NCI-H2029 treated with DMSO at 0.1 percent for 48 hours (cell line): ENCODE data around the gene C1orf56.
"Not testable (repeated sequence)": the region's sequence is repeated elsewhere in the genome, so short reads cannot be mapped to it uniquely, and the experiment has no call there.

Experiments
- DNase-seq: peaks from one replicate; lab custom pipeline; 2025; lab: John Stamatoyannopoulos, UW

C1orf56 gene

GRCh38 chr1:151061704-151062103 lies 14.2 kb downstream of the C1orf56 start:
- DNase-seq, result no peak

- no peak for DNase-seq
Observed at GRCh38 chr1:151062741-151063371, 15.3 kb downstream of the C1orf56 start.

DNA sequence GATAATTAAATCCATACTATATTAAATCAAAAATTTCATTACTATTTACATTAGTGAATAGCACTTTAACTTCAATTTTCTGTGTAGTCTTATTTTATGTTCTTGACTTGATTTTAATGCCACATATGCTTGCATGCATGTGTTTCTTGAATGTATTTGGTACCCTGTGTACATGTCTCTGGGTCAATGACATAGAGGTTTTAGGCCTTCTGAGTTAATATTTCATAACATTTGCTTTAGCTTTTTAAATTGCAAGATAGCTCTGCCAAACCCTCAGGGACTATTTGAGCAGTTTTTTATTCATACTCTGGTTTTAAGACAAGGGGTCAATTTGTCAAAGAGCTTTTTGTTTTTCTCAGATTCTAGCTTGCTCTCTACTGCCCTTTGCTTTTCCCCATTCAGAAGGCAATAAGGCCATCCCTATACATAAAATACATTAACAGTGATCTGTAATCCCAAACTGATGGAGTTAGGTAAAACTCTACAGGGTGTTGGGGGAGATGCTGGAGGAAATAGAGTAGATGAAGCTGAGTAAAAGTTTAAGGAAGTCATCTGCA lies 17.6 kb downstream of the C1orf56 start:
- DNase-seq, result no peak

DNA sequence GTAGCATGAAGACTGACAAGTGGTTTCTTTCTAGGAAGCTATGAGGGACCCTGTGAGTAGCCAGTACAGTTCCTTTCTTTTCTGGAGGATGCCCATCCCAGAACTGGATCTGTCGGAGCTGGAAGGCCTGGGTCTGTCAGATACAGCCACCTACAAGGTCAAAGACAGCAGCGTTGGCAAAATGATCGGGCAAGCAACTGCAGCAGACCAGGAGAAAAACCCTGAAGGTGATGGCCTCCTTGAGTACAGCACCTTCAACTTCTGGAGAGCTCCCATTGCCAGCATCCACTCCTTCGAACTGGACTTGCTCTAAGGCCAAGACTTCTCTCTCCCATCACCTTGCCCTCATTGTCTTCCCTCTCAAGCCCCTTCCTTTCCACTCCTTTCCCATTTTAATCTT lies 19.6 kb downstream of the C1orf56 start:
- DNase-seq, result no peak

DNA sequence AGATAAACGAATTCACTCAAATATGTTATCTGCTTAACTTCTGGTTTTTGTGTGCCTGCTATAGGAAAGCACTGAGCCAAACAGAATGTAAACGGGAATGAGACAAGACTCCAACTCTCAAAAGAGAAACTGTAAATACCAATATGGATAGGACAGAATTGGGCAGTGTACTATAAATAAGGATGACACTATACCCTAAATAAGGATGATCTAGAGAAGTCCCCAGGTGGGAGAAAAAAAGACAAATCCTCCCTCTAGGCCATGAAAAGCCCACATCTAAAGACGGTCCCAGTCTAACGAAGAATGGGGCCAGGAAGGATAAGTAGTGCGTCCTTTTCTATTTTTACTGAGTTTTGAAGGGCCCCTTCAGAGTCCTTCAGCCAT lies 21.5 kb downstream of the C1orf56 start:
- no peak for DNase-seq

DNA sequence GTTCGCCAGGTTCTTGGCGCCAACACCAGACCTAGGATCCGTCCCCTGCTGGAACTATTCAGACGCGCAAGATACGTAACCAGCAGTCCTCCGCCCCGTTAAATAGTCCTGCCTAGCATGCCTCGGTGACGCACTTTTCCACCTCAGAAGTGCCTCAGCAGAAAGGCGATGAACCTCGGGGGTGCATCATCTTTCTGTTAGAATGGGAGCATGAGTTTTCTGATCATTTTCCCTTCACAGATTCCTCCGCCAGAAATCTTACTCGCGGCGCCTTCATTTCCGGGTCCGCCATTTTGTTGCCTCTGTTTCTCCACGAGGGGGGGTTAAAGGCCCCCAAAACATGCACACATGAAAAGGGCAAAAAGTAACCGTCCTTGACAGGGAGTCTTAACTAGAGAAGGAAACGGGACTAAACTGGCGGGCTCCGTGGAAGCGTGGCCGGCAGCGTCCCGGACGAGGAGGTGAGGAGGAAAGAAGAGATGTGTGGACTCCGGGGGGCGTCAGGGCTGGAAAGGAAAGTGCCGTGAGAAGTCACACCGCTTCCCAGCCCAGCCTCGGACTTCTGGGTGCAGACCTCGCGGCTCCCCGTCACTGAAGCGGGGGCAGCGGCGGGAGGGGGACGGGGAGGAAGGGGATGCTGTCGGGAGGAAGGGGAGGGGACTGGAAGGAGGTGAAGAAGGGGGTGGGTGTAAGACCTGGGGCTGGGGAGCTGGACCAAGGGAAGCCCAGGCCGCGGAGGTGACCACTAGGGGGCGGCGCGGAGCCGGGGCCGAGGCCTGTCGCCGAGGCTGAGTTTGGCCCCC lies 23.1 kb downstream of the C1orf56 start, which contains the start of gene GABPB2:
TSS of gene GABPB2 (plus strand) at position 288 of the 803 bp plus-strand sequence. CDS start 17,429 bp downstream, outside the sequence.
- peak; percentile 74 for DNase-seq

GRCh38 chr1:151072224-151072623 lies 24.7 kb downstream of the C1orf56 start:
- no peak for DNase-seq

GRCh38 chr1:151085953-151086559 lies 38.5 kb downstream of the C1orf56 start:
- DNase-seq, result no peak

DNA sequence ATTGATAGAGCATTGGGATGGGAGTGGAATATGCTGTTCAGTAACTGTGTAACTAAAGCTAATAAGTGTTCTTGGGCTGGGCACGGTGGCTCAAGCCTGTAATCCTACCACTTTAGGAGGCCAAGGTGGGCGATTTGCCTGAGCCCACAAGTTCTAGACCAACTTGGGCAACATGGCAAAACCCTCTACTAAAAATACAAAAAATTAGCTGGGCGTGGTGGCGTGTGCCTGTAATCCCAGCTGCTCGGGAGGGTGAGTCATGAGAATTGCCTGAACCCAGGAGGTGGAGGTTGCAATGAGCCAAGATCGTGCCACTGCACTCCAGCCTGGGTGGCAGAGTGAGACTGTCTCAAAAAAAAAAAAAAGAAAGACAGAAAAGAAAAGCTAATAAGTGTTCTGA lies 49.9 kb downstream of the C1orf56 start:
- DNase-seq, result not testable (repeated sequence)

GRCh38 chr1:151098126-151098525 lies 50.6 kb downstream of the C1orf56 start:
- no peak for DNase-seq
